NT2/D1 (cell line): ENCODE data around the gene CA12.

ENCODE experiments used
- SUZ12 ChIP-seq: IDR thresholded peaks from 2 replicates; pipeline ENCODE4 v1.6.1; 2011; ENCODE audit not compliant: insufficient read length, insufficient read depth; ENCODE audit errors: extremely low read depth
- YY1 ChIP-seq: IDR thresholded peaks from 2 replicates; pipeline ENCODE4 v1.6.1; 2011; ENCODE audit not compliant: insufficient read length, insufficient read depth
- ZNF274 ChIP-seq: IDR thresholded peaks from 2 replicates; pipeline ENCODE4 v1.6.1; 2011; ENCODE audit warnings: mild to moderate bottlenecking, low read depth, low read length

- TF ChIP-seq ZNF274: no peak
- no peak for TF ChIP-seq YY1
- no peak for TF ChIP-seq SUZ12
Observed at GRCh38 chr15:63292241-63292640, 89.4 kb downstream of the CA12 start.
